ENCODE data around the gene FAM83D. TPM values are rescaled to one million over a fixed set of nuclear protein-coding genes. Genes with fewer than 3 reads are reported as not detected.
A peak's percentile ranks its signal among the peaks of the same experiment; 100 is the strongest.

FAM83D gene
- total RNA-seq, 5 donors from 2014 or later (not counting 1 experiment from before 2014, with no cell fraction given) = 1.3 to 4.0 (median 2.4) TPM

DNA sequence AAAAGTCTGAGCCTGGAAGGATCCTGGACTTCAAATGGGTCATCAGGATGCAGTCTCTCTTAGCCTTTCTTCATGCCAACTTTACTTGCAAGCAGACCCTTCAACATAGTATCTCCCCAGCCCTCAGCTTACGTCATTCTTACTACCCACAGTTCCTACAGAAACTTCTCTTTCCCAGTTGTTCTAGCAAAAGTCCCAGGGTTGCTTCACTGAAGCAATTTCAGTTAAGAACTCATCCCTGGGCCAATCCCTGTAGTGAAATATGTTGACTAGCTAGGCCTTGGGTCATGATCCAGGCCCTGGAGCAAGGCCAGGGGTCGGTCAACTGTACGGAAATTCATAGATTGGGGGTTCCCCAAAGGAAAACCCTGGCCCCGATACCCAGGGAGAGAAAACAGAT, 8.6 kb upstream of the FAM83D start:
- H3K36me3 Mint-ChIP-seq = peaks cover 28% of the 10 kb centered on the region
- no peak overlapping the region for H3K27ac ChIP-seq (ENCODE audit: low read length)
- H3K9me3 ChIP-seq = no peaks in the 10 kb centered on the region
- H3K27me3 Mint-ChIP-seq = no peaks in the 10 kb centered on the region
- H3K27ac Mint-ChIP-seq = no peak overlapping the region
- ATAC-seq (replicated peaks in 1 of 4) = no peak
- no peak overlapping the region for H3K4me3 ChIP-seq (ENCODE audit: control insufficient read depth in 1 of 2, extremely low read depth in 1 of 2, low read length in 1 of 2)
- WGBS (ENCODE audit: insufficient coverage) = 100% methylated on average over 3 of the region's 4 CpGs
- H3K36me3 ChIP-seq (ENCODE audit: control insufficient read depth in 2 of 2, extremely low read depth in 1 of 2, insufficient read depth in 1 of 2, low read length in 1 of 2) = peaks cover 7 to 66% of the 10 kb centered on the region in 2 donors
- no peaks in the 10 kb centered on the region for H3K4me1 Mint-ChIP-seq
- ChIA-PET POLR2A (no interaction called here), CTCF (interaction anchor here in 1 of 2 donors (0.7 kb wide), 1 partner anchor 288 kb away, joined by 3 read pairs; no protein-coding TSS in a partner anchor)
- no peak overlapping the region for H3K4me3 Mint-ChIP-seq
- no peaks in the 10 kb centered on the region for H3K4me1 ChIP-seq (ENCODE audit: control insufficient read depth in 1 of 2, extremely low read depth in 1 of 2, insufficient read depth in 2 of 2, low read length in 2 of 2)
- no peak for DNase-seq
- H3K9me3 Mint-ChIP-seq = no peaks in the 10 kb centered on the region
- no peaks in the 10 kb centered on the region for H3K27me3 ChIP-seq (replicated peaks in 1 of 2; ENCODE audit: control insufficient read depth in 2 of 2, extremely low read depth in 1 of 2, insufficient read depth in 2 of 2, low read length in 1 of 2)

DNA sequence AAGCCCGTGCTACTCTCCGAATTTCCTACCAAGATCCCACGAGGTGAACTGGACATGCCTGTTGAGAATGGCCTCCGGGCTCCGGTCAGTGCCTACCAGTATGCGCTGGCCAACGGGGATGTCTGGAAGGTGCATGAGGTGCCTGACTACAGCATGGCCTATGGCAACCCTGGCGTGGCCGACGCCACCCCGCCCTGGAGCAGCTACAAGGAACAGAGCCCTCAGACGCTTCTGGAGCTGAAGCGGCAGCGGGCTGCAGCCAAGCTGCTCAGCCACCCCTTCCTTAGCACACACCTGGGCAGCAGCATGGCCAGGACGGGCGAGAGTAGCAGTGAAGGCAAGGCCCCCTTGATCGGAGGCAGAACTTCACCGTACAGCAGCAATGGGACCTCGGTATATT, 8.0 kb upstream of the FAM83D start:
- no peaks in the 10 kb centered on the region for H3K27me3 Mint-ChIP-seq
- ChIA-PET CTCF (interaction anchor here in 1 of 2 donors (0.6 kb wide), 1 partner anchor 76 kb away, joined by 7 read pairs; no protein-coding TSS in a partner anchor), POLR2A (no interaction called here)
- no peak overlapping the region for H3K4me3 Mint-ChIP-seq
- no peak overlapping the region for H3K27ac Mint-ChIP-seq
- ATAC-seq (replicated peaks in 1 of 4) (no peak), DNase-seq (no peak)
- Histone ChIP-seq H3K4me1 (ENCODE audit: control insufficient read depth in 1 of 2, extremely low read depth in 1 of 2, insufficient read depth in 2 of 2, low read length in 2 of 2) (no peaks in the 10 kb centered on the region), H3K4me3 (ENCODE audit: control insufficient read depth in 1 of 2, extremely low read depth in 1 of 2, low read length in 1 of 2) (no peak overlapping the region), H3K36me3 (ENCODE audit: control insufficient read depth in 2 of 2, extremely low read depth in 1 of 2, insufficient read depth in 1 of 2, low read length in 1 of 2) (peaks cover 7 to 68% of the 10 kb centered on the region in 2 donors), H3K9me3 (no peaks in the 10 kb centered on the region), H3K27ac (ENCODE audit: low read length) (no peak overlapping the region), H3K27me3 (replicated peaks in 1 of 2; ENCODE audit: control insufficient read depth in 2 of 2, extremely low read depth in 1 of 2, insufficient read depth in 2 of 2, low read length in 1 of 2) (no peaks in the 10 kb centered on the region)
- H3K9me3 Mint-ChIP-seq = no peaks in the 10 kb centered on the region
- WGBS (ENCODE audit: insufficient coverage) = 95% methylated on average over 11 of the region's 19 CpGs
- no peaks in the 10 kb centered on the region for H3K4me1 Mint-ChIP-seq
- H3K36me3 Mint-ChIP-seq = peaks cover 28% of the 10 kb centered on the region

- ChIA-PET CTCF (no interaction called here), POLR2A (no interaction called here)
- Histone ChIP-seq H3K27me3 (replicated peaks in 1 of 2; ENCODE audit: control insufficient read depth in 2 of 2, extremely low read depth in 1 of 2, insufficient read depth in 2 of 2, low read length in 1 of 2) (no peaks in the 10 kb centered on the region), H3K36me3 (ENCODE audit: control insufficient read depth in 2 of 2, extremely low read depth in 1 of 2, insufficient read depth in 1 of 2, low read length in 1 of 2) (peaks cover 5 to 56% of the 10 kb centered on the region in 2 donors), H3K4me1 (ENCODE audit: control insufficient read depth in 1 of 2, extremely low read depth in 1 of 2, insufficient read depth in 2 of 2, low read length in 2 of 2) (no peaks in the 10 kb centered on the region), H3K9me3 (no peaks in the 10 kb centered on the region), H3K27ac (ENCODE audit: low read length) (no peak overlapping the region), H3K4me3 (ENCODE audit: control insufficient read depth in 1 of 2, extremely low read depth in 1 of 2, low read length in 1 of 2) (no peak overlapping the region)
- Mint-ChIP-seq H3K27ac (no peak overlapping the region), H3K9me3 (no peaks in the 10 kb centered on the region), H3K27me3 (no peaks in the 10 kb centered on the region), H3K4me1 (no peaks in the 10 kb centered on the region), H3K4me3 (no peak overlapping the region), H3K36me3 (peaks cover 24% of the 10 kb centered on the region)
- WGBS (ENCODE audit: insufficient coverage) = 93% methylated on average over 3 of the region's 7 CpGs
- DNase-seq (no peak), ATAC-seq (replicated peaks in 1 of 4) (no peak)
Observed at GRCh38 chr20:38919683-38920082, 6.5 kb upstream of the FAM83D start.

DNA sequence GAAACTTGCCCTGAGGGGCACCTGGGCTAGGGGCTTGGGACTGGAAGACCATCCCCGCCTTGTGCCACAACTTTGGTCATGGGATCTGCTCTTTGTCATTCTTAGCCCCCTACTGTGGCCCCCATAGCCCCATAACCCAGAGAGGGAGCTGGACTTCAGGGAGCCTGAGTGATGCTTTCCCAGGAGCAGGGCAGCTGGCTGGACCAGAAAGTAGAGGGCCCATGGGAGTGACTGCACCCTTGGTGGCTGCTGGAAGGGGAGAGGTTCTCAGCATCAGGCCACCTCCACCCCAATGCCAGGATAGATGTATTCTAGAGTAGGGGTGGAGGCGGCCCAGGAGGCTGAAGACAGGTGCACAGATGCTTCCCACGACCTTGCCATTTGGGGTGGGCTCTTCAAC, 5.8 kb upstream of the FAM83D start:
- ChIA-PET CTCF (no interaction called here), POLR2A (no interaction called here)
- Mint-ChIP-seq H3K27me3 (no peaks in the 10 kb centered on the region), H3K9me3 (no peaks in the 10 kb centered on the region), H3K27ac (no peak overlapping the region), H3K4me3 (no peak overlapping the region), H3K4me1 (peaks cover 0 to 7% (median 4%) of the 10 kb centered on the region in 3 donors), H3K36me3 (peaks cover 19% of the 10 kb centered on the region)
- H3K9me3 ChIP-seq = no peaks in the 10 kb centered on the region
- H3K4me1 ChIP-seq (ENCODE audit: control insufficient read depth in 1 of 2, extremely low read depth in 1 of 2, insufficient read depth in 2 of 2, low read length in 2 of 2) = no peaks in the 10 kb centered on the region
- no peak for ATAC-seq (replicated peaks in 1 of 4)
- H3K36me3 ChIP-seq (ENCODE audit: control insufficient read depth in 2 of 2, extremely low read depth in 1 of 2, insufficient read depth in 1 of 2, low read length in 1 of 2) = peaks cover under 1 to 50% of the 10 kb centered on the region in 2 donors
- no peaks in the 10 kb centered on the region for H3K27me3 ChIP-seq (replicated peaks in 1 of 2; ENCODE audit: control insufficient read depth in 2 of 2, extremely low read depth in 1 of 2, insufficient read depth in 2 of 2, low read length in 1 of 2)
- WGBS (ENCODE audit: insufficient coverage) = 100% methylated on average over 1 of the region's 3 CpGs
- H3K27ac ChIP-seq (ENCODE audit: low read length) = no peak overlapping the region
- no peak for DNase-seq
- H3K4me3 ChIP-seq (ENCODE audit: control insufficient read depth in 1 of 2, extremely low read depth in 1 of 2, low read length in 1 of 2) = no peak overlapping the region

DNA sequence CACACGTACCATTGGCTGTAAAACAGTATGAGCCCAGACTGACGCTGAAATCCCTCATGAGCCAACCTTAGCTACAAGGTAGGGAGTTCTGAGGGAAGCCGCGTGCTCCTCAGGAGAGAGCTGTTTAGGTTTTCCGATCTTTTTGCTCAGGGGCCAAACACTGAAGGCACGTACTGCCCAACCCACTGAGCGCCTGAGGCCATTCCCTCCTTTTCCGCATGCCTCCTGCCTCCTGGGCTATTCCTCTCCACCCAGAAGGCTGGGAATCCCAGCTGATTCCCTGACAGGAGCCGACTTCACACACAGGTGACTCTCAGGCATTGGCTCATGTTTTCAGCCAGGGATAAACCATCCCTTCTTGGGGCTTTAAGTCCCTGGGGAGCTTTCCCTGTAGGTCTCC, 5.4 kb upstream of the FAM83D start:
- H3K36me3 ChIP-seq (ENCODE audit: control insufficient read depth in 2 of 2, extremely low read depth in 1 of 2, insufficient read depth in 1 of 2, low read length in 1 of 2) = peaks cover 0 to 45% of the 10 kb centered on the region in 2 donors
- Mint-ChIP-seq H3K27me3 (no peaks in the 10 kb centered on the region), H3K4me3 (no peak overlapping the region), H3K27ac (no peak overlapping the region), H3K36me3 (peaks cover 15% of the 10 kb centered on the region), H3K9me3 (no peaks in the 10 kb centered on the region), H3K4me1 (peaks cover 3 to 11% (median 7%) of the 10 kb centered on the region in 3 donors)
- DNase-seq (no peak), ATAC-seq (replicated peaks in 1 of 4) (no peak)
- H3K4me3 ChIP-seq (ENCODE audit: control insufficient read depth in 1 of 2, extremely low read depth in 1 of 2, low read length in 1 of 2) = no peak overlapping the region
- no peaks in the 10 kb centered on the region for H3K9me3 ChIP-seq
- WGBS (ENCODE audit: insufficient coverage) = 100% methylated on average over 5 of the region's 9 CpGs
- H3K27me3 ChIP-seq (replicated peaks in 1 of 2; ENCODE audit: control insufficient read depth in 2 of 2, extremely low read depth in 1 of 2, insufficient read depth in 2 of 2, low read length in 1 of 2) = no peaks in the 10 kb centered on the region
- H3K27ac ChIP-seq (ENCODE audit: low read length) = no peak overlapping the region
- peaks cover 0 to 4% of the 10 kb centered on the region in 2 experiments for H3K4me1 ChIP-seq (ENCODE audit: control insufficient read depth in 1 of 2, extremely low read depth in 1 of 2, insufficient read depth in 2 of 2, low read length in 2 of 2)
- ChIA-PET CTCF (no interaction called here), POLR2A (no interaction called here)

GRCh38 chr20:38924718-38925117, 1.5 kb upstream of the FAM83D start:
- peak overlapping the region; percentile 1 to 27 for H3K27ac Mint-ChIP-seq
- Histone ChIP-seq H3K27me3 (replicated peaks in 1 of 2; ENCODE audit: control insufficient read depth in 2 of 2, extremely low read depth in 1 of 2, insufficient read depth in 2 of 2, low read length in 1 of 2) (peaks cover 0 to 4% of the 10 kb centered on the region in 2 experiments), H3K4me1 (ENCODE audit: control insufficient read depth in 1 of 2, extremely low read depth in 1 of 2, insufficient read depth in 2 of 2, low read length in 2 of 2) (peaks cover 0 to 31% of the 10 kb centered on the region in 2 experiments), H3K4me3 (ENCODE audit: control insufficient read depth in 1 of 2, extremely low read depth in 1 of 2, low read length in 1 of 2) (no peak overlapping the region), H3K27ac (ENCODE audit: low read length) (no peak overlapping the region), H3K9me3 (no peaks in the 10 kb centered on the region), H3K36me3 (ENCODE audit: control insufficient read depth in 2 of 2, extremely low read depth in 1 of 2, insufficient read depth in 1 of 2, low read length in 1 of 2) (peaks cover 0 to 19% of the 10 kb centered on the region in 2 donors)
- no peaks in the 10 kb centered on the region for H3K36me3 Mint-ChIP-seq
- H3K4me3 Mint-ChIP-seq = peak overlapping the region in 2 of 3 donors; percentile 7 to 77
- H3K9me3 Mint-ChIP-seq = no peaks in the 10 kb centered on the region
- ATAC-seq (replicated peaks in 1 of 4) (no peak), DNase-seq (no peak)
- ChIA-PET CTCF (interaction anchor here in 1 of 2 donors (1.1 kb wide), 2 partner anchors 38 to 69 kb away, joined by 3 read pairs; no protein-coding TSS in a partner anchor), POLR2A (no interaction called here)
- 100% methylated on average over 2 of the region's 2 CpGs for WGBS (ENCODE audit: insufficient coverage)
- peaks cover 18 to 27% (median 23%) of the 10 kb centered on the region in 3 donors for H3K4me1 Mint-ChIP-seq
- no peaks in the 10 kb centered on the region for H3K27me3 Mint-ChIP-seq
